Stimulated activated naive CD8-positive, alpha-beta T cell treated with anti-CD3 and anti-CD28 coated beads, Interleukin-15, amount 100 ng/mL, for 72 hours (primary cell): ENCODE data around the gene DES.

Experiments used
- ATAC-seq: fragments of 150-1000 bp; cut with Tn5 transposase; 2 replicates; pipeline ENCODE4 v1.10.0; 2021; ENCODE audit warnings: mild to moderate bottlenecking, moderate library complexity
- DNase-seq, 2 donors: peaks; one replicate each; pipeline ENCODE4 v3.0.0; 2021 to 2022
- H3K27ac Mint-ChIP-seq, 2 donors: one replicate each; pipeline ENCODE4 v1.8.0; 2022; ENCODE audit warnings: mild to moderate bottlenecking in 2 of 2, mixed read lengths in 2 of 2, moderate library complexity in 2 of 2
- H3K27me3 Mint-ChIP-seq: one replicate; pipeline ENCODE4 v1.8.0; 2022; ENCODE audit warnings: mixed read lengths
- H3K4me1 Mint-ChIP-seq: one replicate; pipeline ENCODE4 v1.8.0; 2022; ENCODE audit warnings: mild to moderate bottlenecking, mixed read lengths
- H3K4me3 Mint-ChIP-seq, 2 donors: one replicate each; pipeline ENCODE4 v1.8.0; 2022; ENCODE audit warnings: mild to moderate bottlenecking in 2 of 2, mixed read lengths in 2 of 2, moderate library complexity in 1 of 2
- H3K9me3 Mint-ChIP-seq, 2 donors: one replicate each; pipeline ENCODE4 v1.8.0; 2022; ENCODE audit warnings: mixed read lengths in 2 of 2

The DES gene

DNA sequence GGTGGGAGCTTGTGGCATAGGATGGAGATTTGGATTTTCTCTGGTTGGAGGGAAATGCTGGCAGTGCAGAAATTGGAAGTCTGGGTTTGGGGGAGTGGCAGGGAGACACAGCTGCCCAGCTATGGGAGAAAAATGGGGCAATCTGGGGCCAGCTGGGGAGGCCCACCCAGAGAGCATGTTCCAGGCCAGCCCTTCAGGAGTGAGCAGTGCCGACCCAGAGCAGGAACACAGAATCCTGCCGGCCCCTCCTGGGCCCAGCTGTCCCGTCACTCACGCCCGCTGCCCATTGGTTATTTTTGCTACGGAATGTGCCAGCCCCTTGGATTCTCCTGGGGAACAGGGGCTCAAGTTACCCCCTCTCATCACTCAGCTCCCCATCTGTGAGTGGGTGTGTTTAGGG, 21.3 kb downstream of the DES start:
- H3K9me3 Mint-ChIP-seq, result no peaks in the 10 kb centered on the region

DNA sequence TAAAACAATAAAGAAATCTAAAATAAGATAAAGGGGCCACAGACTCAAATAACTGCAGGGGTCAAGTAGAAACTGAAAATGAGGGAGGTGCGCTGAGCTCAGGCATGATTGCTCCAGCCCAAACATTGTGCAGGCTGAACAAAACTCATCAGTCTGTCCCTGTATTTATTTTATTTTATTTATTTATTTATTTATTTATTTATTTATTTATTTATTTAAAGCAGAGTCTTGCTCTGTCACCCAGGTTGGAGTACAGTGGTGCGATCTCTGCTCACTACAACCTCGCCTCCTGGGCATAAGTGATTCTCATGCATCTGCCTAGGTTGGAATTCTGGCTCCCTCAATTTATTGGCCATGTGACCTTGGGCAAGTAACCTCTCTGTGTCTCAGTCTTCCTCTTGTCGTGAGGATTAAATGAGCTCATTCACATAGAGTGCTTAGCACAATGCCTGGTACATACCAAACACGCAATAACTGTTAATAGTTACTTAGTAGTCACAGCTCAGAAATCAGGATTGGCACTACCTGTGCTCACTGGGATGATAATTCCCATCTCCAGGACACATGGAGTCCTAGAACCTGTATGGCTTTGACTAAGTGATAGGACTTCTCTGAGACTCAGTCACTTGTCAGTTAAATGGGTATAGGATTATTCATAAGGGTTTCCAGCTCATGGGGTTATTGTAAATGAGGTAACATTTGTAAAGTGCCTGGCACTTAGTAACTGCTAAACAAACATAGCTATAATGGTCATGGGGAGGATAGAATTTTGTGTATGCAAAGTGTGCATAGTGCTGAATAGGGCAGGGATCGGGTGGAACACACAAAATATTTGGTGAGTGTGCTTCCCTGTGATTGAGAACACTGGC, 22.4 kb downstream of the DES start:
- H3K4me3 Mint-ChIP-seq, result peak overlapping the region; percentile 82

More for the DNA sequence above, 21.3 kb downstream of the DES start:
- Mint-ChIP-seq H3K27me3 (peaks cover 21% of the 10 kb centered on the region), H3K4me1 (peaks cover 27% of the 10 kb centered on the region), H3K4me3 (no peak overlapping the region), H3K27ac (no peak overlapping the region)
- DNase-seq (no peak), ATAC-seq (no peak)

DNA sequence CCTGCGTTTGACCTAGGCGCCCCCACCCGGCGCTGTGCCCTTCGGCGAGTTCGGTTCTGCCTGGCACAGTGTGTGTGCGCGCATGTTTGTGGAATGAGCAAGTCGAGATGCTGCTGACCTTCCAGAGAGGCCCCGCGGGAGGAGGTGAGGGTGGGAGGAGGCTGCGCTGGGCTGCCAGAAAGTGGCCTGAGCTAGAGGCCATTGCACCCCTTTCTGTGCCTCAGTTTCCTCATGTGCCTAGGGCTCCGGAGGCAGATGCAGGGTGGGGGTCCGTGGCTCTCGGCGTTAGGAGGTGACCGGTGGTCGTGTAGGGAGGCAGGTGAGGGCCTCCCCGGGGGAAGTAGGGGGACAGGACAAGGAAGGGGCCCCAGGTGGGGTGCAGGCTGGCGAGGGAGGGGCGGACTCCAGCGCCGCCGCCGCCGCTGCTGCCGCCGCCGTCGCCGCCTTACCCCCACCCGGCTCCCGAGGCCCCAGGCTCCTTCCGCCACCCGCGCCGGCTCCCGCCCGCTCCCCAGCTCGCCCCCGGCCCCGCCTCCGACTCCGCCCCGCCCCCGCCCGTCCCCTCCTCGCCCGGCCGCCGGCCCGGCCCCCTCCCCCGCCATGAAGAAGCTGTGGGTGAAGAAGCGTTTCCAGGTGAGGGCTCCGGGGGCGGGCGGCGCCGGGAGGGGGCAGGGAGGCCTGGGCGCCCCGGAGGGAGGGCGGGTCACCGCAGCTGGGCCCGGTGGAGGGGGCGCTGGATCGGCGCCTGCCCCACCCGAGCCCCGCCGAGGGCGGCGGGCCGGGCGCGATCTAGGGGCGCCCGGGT, 23.5 kb downstream of the DES start:
- H3K4me1 Mint-ChIP-seq, result peaks cover 28% of the 10 kb centered on the region
- peak in 1 of 2 donors; percentile 33 for DNase-seq
- no peaks in the 10 kb centered on the region for H3K9me3 Mint-ChIP-seq
- peak overlapping the region; percentile 82 for H3K4me3 Mint-ChIP-seq
- peaks cover 20% of the 10 kb centered on the region for H3K27me3 Mint-ChIP-seq
- H3K27ac Mint-ChIP-seq, result no peak overlapping the region
- peak; percentile 48 for ATAC-seq

More for the DNA sequence above, 22.4 kb downstream of the DES start:
- Mint-ChIP-seq H3K27ac (no peak overlapping the region), H3K9me3 (no peaks in the 10 kb centered on the region), H3K27me3 (peaks cover 20% of the 10 kb centered on the region), H3K4me1 (peaks cover 24% of the 10 kb centered on the region)
- ATAC-seq, result no peak
- DNase-seq, result no peak

DNA sequence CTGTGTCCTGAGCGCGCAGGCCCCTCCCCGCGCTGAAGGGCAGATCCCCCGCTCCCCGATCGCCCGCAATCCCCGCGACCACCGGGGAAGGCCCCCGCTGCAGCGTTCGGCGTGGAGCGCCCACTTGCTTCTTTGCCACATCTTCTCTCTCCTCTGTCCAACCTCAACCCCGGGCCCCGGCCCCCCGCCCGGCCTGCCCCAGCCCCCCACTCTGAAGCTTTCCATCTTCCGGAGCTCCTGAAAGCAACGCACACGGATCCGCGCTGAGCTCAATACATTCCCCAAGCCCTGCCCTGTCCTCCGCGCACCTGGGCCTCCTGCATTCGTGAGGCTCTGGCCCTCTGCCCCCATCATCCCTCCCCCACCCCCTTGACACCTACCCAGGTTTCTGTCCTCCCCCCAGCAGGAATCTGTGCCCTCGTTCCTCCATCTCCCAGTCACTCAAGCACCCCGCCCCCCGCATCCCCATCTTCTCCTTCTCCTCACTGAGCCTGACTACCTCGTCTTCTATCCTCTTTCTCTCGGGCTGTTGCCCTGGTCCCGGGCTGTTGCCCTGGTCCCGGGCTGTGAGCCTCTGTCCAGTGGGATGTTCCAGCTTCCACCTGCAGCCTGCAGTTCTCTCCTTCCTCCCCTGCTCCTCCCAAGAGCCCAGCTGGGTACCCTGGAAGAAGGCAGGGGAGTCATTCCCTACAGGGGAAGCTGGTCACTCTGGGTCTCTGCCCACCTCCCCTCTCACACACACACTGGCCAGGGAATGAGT, 24.3 kb downstream of the DES start:
- DNase-seq (no peak), ATAC-seq (peak; percentile 8)
- peaks cover 22% of the 10 kb centered on the region for H3K27me3 Mint-ChIP-seq
- H3K27ac Mint-ChIP-seq, result peak overlapping the region in 1 of 2 donors; percentile 53
- H3K4me3 Mint-ChIP-seq, result peak overlapping the region; percentile 81 to 88
- peaks cover 29% of the 10 kb centered on the region for H3K4me1 Mint-ChIP-seq
- H3K9me3 Mint-ChIP-seq, result no peaks in the 10 kb centered on the region

DNA sequence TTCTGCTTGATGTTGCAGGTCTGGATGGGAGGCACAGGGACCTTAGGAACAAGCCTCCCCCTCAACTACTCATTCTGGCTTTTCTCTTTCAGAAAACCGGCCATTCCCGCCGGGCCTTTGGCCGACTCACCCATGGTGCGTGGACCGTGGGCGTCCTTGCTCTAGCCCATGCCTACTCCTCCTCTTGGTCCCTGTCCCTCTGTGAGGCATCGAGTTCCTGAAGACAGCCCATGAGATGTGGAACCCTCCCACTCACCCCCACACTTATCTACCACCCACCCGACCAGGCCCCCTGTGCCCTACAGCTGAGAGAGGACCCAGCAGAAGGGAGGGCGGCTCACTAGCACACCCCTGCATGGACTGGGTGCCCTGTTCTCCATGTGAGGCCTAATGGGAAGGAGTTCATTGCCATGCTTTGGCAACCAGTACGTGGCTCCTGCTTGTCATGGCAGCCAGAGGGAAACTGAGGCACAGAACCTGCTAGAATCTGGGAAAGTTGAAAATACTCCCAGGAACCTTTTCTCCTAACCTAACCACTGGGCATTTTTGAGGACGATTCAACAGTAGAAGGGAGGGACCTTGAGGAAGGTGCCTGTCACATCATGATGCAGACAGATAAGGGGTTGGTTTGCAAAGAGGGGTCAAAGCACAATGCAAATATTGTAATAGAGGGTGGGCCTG, 25.0 kb downstream of the DES start:
- DNase-seq (no peak), ATAC-seq (no peak)
- Mint-ChIP-seq H3K27ac (peak overlapping the region in 1 of 2 donors; percentile 53), H3K4me1 (peaks cover 36% of the 10 kb centered on the region), H3K27me3 (peaks cover 29% of the 10 kb centered on the region), H3K9me3 (no peaks in the 10 kb centered on the region), H3K4me3 (peak overlapping the region; percentile 81 to 88)

DNA sequence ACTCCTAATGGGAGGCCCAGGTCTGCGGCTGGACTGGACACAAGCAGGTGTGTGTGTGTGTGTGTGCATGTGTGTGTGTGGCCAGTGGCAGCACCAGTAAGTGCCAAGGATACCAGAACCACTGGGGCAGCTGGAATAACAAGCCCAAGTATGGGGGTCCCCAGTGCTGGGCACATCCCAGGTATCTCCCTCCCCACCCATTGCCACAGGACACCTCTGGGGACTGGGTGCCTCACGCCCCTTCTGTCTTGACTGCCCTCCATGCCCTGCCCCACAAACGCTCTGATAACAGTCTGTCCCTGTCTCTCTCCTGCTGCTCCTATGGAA, 25.5 kb downstream of the DES start:
- peaks cover 29% of the 10 kb centered on the region for H3K27me3 Mint-ChIP-seq
- ATAC-seq, result no peak
- DNase-seq, result no peak

DNA sequence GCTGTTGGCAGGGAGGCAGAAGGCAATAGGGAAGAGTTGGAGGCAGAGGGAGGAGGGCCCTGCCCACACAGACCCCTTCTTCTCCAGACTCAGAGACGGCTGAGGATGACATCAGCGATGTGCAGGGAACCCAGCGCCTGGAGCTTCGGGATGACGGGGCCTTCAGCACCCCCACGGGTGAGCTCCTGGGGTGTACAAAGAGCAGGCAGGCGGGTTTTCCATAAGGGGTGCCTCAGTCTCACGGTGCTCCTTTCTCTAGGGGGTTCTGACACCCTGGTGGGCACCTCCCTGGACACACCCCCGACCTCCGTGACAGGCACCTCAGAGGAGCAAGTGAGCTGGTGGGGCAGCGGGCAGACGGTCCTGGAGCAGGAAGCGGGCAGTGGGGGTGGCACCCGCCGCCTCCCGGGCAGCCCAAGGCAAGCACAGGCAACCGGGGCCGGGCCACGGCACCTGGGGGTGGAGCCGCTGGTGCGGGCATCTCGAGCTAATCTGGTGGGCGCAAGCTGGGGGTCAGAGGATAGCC, 26.5 kb downstream of the DES start:
- no peak for ATAC-seq
- no peak for DNase-seq
- no peaks in the 10 kb centered on the region for H3K9me3 Mint-ChIP-seq
- H3K27me3 Mint-ChIP-seq, result peaks cover 35% of the 10 kb centered on the region
- no peak overlapping the region for H3K4me3 Mint-ChIP-seq
- H3K4me1 Mint-ChIP-seq, result peaks cover 46% of the 10 kb centered on the region
- H3K27ac Mint-ChIP-seq, result no peak overlapping the region

More for the DNA sequence above, 25.5 kb downstream of the DES start:
- Mint-ChIP-seq H3K9me3 (no peaks in the 10 kb centered on the region), H3K4me3 (no peak overlapping the region), H3K27ac (no peak overlapping the region), H3K4me1 (peaks cover 38% of the 10 kb centered on the region)

DNA sequence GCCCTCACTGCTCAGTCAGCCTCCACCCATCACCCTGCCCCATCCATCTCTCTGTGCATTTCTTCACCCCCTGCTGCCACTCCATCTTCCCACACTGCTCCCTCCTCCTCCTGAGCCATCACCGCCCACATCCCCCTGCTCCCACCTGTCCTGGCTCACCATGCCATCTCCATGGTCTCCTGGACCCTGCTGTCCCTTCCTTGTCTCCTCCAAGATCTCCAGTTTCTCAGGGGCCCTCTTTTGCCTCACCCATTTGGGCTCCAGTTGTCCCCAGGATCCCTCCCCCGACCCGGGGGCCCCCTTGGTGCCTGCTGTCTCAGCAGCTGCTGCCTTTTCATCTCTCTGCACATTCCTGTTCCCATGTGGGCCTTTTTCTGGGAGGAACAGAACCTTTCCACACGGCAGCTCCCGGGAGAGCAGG, 27.1 kb downstream of the DES start:
- Mint-ChIP-seq H3K9me3 (no peaks in the 10 kb centered on the region), H3K27ac (peak overlapping the region in 1 of 2 donors; percentile 91), H3K4me1 (peaks cover 51% of the 10 kb centered on the region), H3K4me3 (no peak overlapping the region), H3K27me3 (peaks cover 40% of the 10 kb centered on the region)
- no peak for ATAC-seq
- no peak for DNase-seq

DNA sequence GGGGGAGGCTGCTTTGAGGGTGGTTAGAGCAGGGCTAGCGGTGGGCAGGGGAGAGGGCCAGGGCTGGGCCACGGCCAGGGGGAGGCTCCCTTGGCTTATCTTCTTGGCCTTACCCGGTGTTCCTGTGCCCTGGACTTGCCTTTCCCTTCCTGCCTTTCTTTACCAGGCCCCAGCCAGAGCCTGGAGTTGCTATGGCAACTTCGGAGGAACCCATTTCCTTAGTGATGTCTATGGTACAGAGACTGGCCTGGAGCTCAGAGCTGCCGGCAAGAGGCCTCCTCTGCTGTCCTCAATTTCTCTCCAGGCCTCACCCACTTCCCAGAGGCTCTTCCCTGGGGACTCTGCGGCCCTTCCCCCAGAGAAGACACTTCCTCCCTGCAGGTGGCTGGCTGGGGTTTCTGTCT, 27.9 kb downstream of the DES start:
- H3K4me1 Mint-ChIP-seq, result peaks cover 54% of the 10 kb centered on the region
- DNase-seq (no peak), ATAC-seq (no peak)
- H3K27me3 Mint-ChIP-seq, result peaks cover 34% of the 10 kb centered on the region
- no peak overlapping the region for H3K27ac Mint-ChIP-seq
- no peak overlapping the region for H3K4me3 Mint-ChIP-seq
- no peaks in the 10 kb centered on the region for H3K9me3 Mint-ChIP-seq

DNA sequence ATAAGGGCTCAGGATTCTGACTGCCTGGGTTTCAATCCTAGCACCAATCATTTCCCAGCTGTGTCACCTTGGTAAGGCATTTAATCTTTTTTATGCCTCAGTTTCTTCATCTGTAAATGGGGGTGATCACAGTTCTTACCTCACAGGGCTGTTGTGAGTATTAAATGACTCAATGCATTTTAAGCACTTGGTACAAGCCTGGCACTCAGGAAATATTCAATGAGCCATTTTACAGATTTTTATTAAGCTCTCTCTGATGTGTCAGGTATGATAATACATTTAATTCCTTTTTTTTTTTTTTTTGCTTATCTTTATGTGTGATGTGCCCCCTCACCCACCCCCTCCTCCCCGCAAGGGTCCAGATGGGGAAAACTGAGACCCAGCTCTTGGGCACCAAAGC, 28.5 kb downstream of the DES start:
- no peak overlapping the region for H3K4me3 Mint-ChIP-seq

DNA sequence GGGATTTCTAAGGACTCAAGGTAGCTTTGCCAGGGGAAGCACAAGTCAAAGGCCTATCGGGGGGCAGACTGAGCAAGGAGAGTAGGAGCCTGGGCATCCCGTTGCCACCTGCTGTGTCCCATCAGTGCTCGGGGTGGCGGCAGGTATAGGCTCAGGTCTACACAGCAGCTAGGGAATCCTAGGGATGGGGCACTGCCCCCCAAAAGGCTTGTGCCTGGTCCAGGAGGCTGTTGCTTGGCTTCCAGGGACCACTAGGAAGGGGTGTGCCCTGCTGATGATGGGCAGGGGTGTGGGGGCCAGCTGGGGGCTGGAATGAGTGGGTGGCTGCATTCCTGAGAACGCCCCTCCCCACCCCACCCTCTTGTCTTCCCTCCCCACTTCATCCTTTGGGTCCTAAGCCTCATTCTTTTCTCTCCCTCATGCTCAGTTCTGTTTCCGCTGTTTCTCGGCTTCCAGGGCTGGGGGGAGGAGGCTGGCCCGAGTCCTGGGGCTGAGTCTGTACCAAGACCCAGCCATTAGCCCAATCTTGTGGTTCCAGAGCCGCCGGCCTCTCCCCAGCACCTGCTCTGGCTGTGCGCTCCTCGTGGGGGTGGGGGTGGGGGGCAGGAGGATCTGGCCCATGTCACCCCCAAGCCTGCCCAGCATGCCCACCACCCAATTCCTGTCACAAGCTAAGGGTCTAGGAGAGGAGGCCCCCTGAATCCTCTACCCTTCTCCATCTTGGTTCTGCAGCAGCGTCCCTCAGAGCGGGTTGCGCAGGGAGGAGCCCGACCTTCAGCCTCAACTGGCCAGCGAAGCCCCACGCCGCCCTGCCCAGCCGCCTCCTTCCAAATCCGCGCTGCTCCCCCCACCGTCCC, 29.3 kb downstream of the DES start:
- no peaks in the 10 kb centered on the region for H3K9me3 Mint-ChIP-seq
- H3K27me3 Mint-ChIP-seq, result peaks cover 27% of the 10 kb centered on the region
- no peak overlapping the region for H3K27ac Mint-ChIP-seq
- DNase-seq (no peak), ATAC-seq (no peak)
- peak overlapping the region in 1 of 2 donors; percentile 10 for H3K4me3 Mint-ChIP-seq
- H3K4me1 Mint-ChIP-seq, result peaks cover 61% of the 10 kb centered on the region

More for the DNA sequence above, 28.5 kb downstream of the DES start:
- H3K27me3 Mint-ChIP-seq, result peaks cover 29% of the 10 kb centered on the region
- DNase-seq, result no peak
- no peak for ATAC-seq
- peaks cover 54% of the 10 kb centered on the region for H3K4me1 Mint-ChIP-seq
- H3K9me3 Mint-ChIP-seq, result no peaks in the 10 kb centered on the region
- no peak overlapping the region for H3K27ac Mint-ChIP-seq

DNA sequence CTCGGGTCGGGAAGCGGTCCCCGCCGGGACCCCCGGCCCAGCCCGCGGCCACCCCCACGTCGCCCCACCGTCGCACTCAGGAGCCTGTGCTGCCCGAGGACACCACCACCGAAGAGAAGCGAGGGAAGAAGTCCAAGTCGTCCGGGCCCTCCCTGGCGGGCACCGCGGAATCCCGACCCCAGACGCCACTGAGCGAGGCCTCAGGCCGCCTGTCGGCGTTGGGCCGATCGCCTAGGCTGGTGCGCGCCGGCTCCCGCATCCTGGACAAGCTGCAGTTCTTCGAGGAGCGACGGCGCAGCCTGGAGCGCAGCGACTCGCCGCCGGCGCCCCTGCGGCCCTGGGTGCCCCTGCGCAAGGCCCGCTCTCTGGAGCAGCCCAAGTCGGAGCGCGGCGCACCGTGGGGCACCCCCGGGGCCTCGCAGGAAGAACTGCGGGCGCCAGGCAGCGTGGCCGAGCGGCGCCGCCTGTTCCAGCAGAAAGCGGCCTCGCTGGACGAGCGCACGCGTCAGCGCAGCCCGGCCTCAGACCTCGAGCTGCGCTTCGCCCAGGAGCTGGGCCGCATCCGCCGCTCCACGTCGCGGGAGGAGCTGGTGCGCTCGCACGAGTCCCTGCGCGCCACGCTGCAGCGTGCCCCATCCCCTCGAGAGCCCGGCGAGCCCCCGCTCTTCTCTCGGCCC, 30.1 kb downstream of the DES start:
- peak overlapping the region; percentile 70 to 83 for H3K4me3 Mint-ChIP-seq
- no peaks in the 10 kb centered on the region for H3K9me3 Mint-ChIP-seq
- DNase-seq (peak; percentile 40 to 58), ATAC-seq (peak; percentile 45)
- H3K4me1 Mint-ChIP-seq, result peaks cover 61% of the 10 kb centered on the region
- peaks cover 20% of the 10 kb centered on the region for H3K27me3 Mint-ChIP-seq
- peak overlapping the region; percentile 67 to 78 for H3K27ac Mint-ChIP-seq

DNA sequence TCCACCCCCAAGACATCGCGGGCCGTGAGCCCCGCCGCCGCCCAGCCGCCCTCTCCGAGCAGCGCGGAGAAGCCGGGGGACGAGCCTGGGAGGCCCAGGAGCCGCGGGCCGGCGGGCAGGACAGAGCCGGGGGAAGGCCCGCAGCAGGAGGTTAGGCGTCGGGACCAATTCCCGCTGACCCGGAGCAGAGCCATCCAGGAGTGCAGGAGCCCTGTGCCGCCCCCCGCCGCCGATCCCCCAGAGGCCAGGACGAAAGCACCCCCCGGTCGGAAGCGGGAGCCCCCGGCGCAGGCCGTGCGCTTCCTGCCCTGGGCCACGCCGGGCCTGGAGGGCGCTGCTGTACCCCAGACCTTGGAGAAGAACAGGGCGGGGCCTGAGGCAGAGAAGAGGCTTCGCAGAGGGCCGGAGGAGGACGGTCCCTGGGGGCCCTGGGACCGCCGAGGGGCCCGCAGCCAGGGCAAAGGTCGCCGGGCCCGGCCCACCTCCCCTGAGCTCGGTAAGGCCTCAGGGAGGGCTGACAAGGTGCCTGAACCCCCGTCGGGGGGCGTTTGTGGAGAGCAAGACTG, 30.7 kb downstream of the DES start:
- Mint-ChIP-seq H3K27ac (peak overlapping the region; percentile 67 to 78), H3K4me3 (peak overlapping the region; percentile 70 to 83), H3K27me3 (peaks cover 20% of the 10 kb centered on the region), H3K4me1 (peaks cover 66% of the 10 kb centered on the region), H3K9me3 (no peaks in the 10 kb centered on the region)
- DNase-seq (peak; percentile 53 to 58), ATAC-seq (peak; percentile 73)
